Measurements from ENCODE around the gene GPR65.

GRCh38 chr14:88026890-88027289 lies 22.0 kb downstream of the GPR65 start:
- TF ChIP-seq, protein P1, sequence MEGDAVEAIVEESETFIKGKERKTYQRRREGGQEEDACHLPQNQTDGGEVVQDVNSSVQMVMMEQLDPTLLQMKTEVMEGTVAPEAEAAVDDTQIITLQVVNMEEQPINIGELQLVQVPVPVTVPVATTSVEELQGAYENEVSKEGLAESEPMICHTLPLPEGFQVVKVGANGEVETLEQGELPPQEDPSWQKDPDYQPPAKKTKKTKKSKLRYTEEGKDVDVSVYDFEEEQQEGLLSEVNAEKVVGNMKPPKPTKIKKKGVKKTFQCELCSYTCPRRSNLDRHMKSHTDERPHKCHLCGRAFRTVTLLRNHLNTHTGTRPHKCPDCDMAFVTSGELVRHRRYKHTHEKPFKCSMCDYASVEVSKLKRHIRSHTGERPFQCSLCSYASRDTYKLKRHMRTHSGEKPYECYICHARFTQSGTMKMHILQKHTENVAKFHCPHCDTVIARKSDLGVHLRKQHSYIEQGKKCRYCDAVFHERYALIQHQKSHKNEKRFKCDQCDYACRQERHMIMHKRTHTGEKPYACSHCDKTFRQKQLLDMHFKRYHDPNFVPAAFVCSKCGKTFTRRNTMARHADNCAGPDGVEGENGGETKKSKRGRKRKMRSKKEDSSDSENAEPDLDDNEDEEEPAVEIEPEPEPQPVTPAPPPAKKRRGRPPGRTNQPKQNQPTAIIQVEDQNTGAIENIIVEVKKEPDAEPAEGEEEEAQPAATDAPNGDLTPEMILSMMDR (IDR thresholded peaks at IDR 0.05 in 2 of 3, conservative IDR thresholded peaks at IDR 0.05 in 1 of 3; ENCODE audit: insufficient read depth in 2 of 3, low read depth in 1 of 3, low read length in 3 of 3), result no peak
- no peak for TF ChIP-seq CHD4 (IDR thresholded peaks at IDR 0.05; ENCODE audit: insufficient read depth, insufficient replicate concordance, low read depth, low read length, poor library complexity, severe bottlenecking)

Measured in K562 (cell line).